Neural progenitor cell (in vitro differentiated cells): ENCODE results near the gene ATG16L2. TPM values are rescaled to one million over a fixed set of nuclear protein-coding genes. Genes with fewer than 3 reads are reported as not detected.
A peak's percentile ranks its signal among the peaks of the same experiment; 100 is the strongest.

Source experiments
- DNase-seq: peaks from one replicate; pipeline ENCODE4 v3.0.0-alpha.2; 2016; ENCODE audit warnings: low spot score
- H2AFZ ChIP-seq: fragments of 200-600 bp; sonication (generic); replicated peaks from 2 replicates; pipeline ENCODE4 v1.6.1; 2016; ENCODE audit warnings: antibody characterized with exemption
- H3F3A ChIP-seq: fragments of 200-600 bp; sonication (generic); 2 replicates; pipeline ENCODE4 v1.6.1; 2016; ENCODE audit warnings: antibody characterized with exemption, low read depth
- H3K27ac ChIP-seq: fragments of 200-600 bp; sonication (generic); 2 replicates; pipeline ENCODE4 v1.5.1; 2016; ENCODE audit warnings: mild to moderate bottlenecking
- H3K27me3 ChIP-seq: fragments of 200-600 bp; sonication (generic); 2 replicates; pipeline ENCODE4 v1.6.1; 2016; ENCODE audit warnings: mild to moderate bottlenecking, moderate library complexity
- H3K36me3 ChIP-seq: fragments of 200-600 bp; sonication (generic); 2 replicates; pipeline ENCODE4 v1.5.1; 2016
- H3K4me1 ChIP-seq: fragments of 200-600 bp; sonication (generic); 2 replicates; pipeline ENCODE4 v1.6.1; 2016; ENCODE audit warnings: mixed run types
- H3K4me2 ChIP-seq: fragments of 200-600 bp; sonication (generic); 2 replicates; pipeline ENCODE4 v1.6.1; 2016
- H3K4me3 ChIP-seq: fragments of 200-600 bp; sonication (generic); 2 replicates; pipeline ENCODE4 v1.5.1; 2016
- H3K79me2 ChIP-seq: fragments of 200-600 bp; sonication (generic); 2 replicates; pipeline ENCODE4 v1.6.1; 2016; ENCODE audit warnings: low read depth
- H3K9ac ChIP-seq: fragments of 200-600 bp; sonication (generic); 2 replicates; pipeline ENCODE4 v1.6.1; 2016
- H3K9me3 ChIP-seq: fragments of 200-600 bp; sonication (generic); 2 replicates; pipeline ENCODE4 v1.5.1; 2016; ENCODE audit warnings: low read depth
- H4K20me1 ChIP-seq: fragments of 200-600 bp; sonication (generic); 2 replicates; pipeline ENCODE4 v1.6.1; 2016; ENCODE audit warnings: low read depth
- H3K27ac Mint-ChIP-seq: 3 replicates; pipeline ENCODE4 v1.8.0; 2021; ENCODE audit warnings: mixed read lengths
- H3K27me3 Mint-ChIP-seq: 2 replicates; pipeline ENCODE4 v1.8.0; 2022; ENCODE audit warnings: low read depth, mild to moderate bottlenecking, inconsistent platforms, moderate library complexity, mixed read lengths; ENCODE audit not compliant: insufficient read depth
- H3K36me3 Mint-ChIP-seq: 3 replicates; pipeline ENCODE4 v1.8.0; 2021; ENCODE audit warnings: mixed read lengths
- H3K4me1 Mint-ChIP-seq: 3 replicates; pipeline ENCODE4 v1.8.0; 2021; ENCODE audit warnings: mixed read lengths
- H3K4me3 Mint-ChIP-seq: 3 replicates; pipeline ENCODE4 v1.8.0; 2021; ENCODE audit warnings: mild to moderate bottlenecking, moderate library complexity, mixed read lengths
- H3K9me3 Mint-ChIP-seq: 3 replicates; pipeline ENCODE4 v1.8.0; 2020; ENCODE audit warnings: mixed read lengths
- CTCF ChIP-seq: fragments of 200-600 bp; sonication (generic); IDR thresholded peaks from 2 replicates; pipeline ENCODE4 v1.5.1; 2017; ENCODE audit warnings: antibody characterized with exemption, mild to moderate bottlenecking
- EZH2 ChIP-seq: fragments of 200-600 bp; sonication (generic); IDR thresholded peaks from 2 replicates; pipeline ENCODE4 v1.6.1; 2017; ENCODE audit warnings: antibody characterized with exemption, mild to moderate bottlenecking, moderate library complexity
- EZH2phosphoT487 ChIP-seq: fragments of 200-600 bp; sonication (generic); IDR thresholded peaks from 2 replicates; pipeline ENCODE4 v1.6.1; 2017; ENCODE audit warnings: antibody characterized with exemption
- total RNA-seq: library from RNA; depleted of rRNA; stranded (reverse); fragments of >200 nt; gene quantifications from 2 replicates; pipeline ENCODE4 v1.2.3, GENCODE V29; 2015; ENCODE audit warnings: low replicate concordance

Gene ATG16L2
- total RNA-seq, 1 donor from 2014 or later, result 20.5 TPM

- Histone ChIP-seq H3K27ac (no peak overlapping the region), H3K27me3 (peaks cover 23% of the 10 kb centered on the region), H2AFZ (no peak overlapping the region), H4K20me1 (peaks cover 7% of the 10 kb centered on the region), H3F3A (no peaks in the 10 kb centered on the region), H3K4me3 (no peak overlapping the region), H3K9ac (no peak overlapping the region), H3K4me2 (no peak overlapping the region), H3K36me3 (no peaks in the 10 kb centered on the region), H3K4me1 (peaks cover 16% of the 10 kb centered on the region), H3K79me2 (no peaks in the 10 kb centered on the region), H3K9me3 (no peaks in the 10 kb centered on the region)
- no peak for TF ChIP-seq EZH2
- no peak for TF ChIP-seq CTCF
- TF ChIP-seq EZH2phosphoT487, result no peak
- peak overlapping the region; percentile 81 for H3K27ac Mint-ChIP-seq
- no peaks in the 10 kb centered on the region for H3K9me3 Mint-ChIP-seq
- H3K27me3 Mint-ChIP-seq, result peaks cover 10% of the 10 kb centered on the region
- no peak overlapping the region for H3K4me3 Mint-ChIP-seq
- no peaks in the 10 kb centered on the region for H3K36me3 Mint-ChIP-seq
- H3K4me1 Mint-ChIP-seq, result peaks cover 25% of the 10 kb centered on the region
- peak; percentile 0 for DNase-seq
These were observed 29.5 kb upstream of the ATG16L2 start for GRCh38 chr11:72784662-72785061.

GRCh38 chr11:72786305-72787215, 27.7 kb upstream of the ATG16L2 start:
- H3K4me2 ChIP-seq, result peak overlapping the region; percentile 45
- H2AFZ ChIP-seq, result no peak overlapping the region
- no peaks in the 10 kb centered on the region for H3K36me3 Mint-ChIP-seq
- H3K79me2 ChIP-seq, result no peaks in the 10 kb centered on the region
- no peak overlapping the region for H3K9ac ChIP-seq
- H3K4me1 Mint-ChIP-seq, result peaks cover 22% of the 10 kb centered on the region
- TF ChIP-seq EZH2 (no peak), EZH2phosphoT487 (no peak), CTCF (no peak)
- no peak overlapping the region for H3K4me3 Mint-ChIP-seq
- H3K9me3 Mint-ChIP-seq, result no peaks in the 10 kb centered on the region
- peaks cover 9% of the 10 kb centered on the region for H3K27me3 Mint-ChIP-seq
- H3K36me3 ChIP-seq, result no peaks in the 10 kb centered on the region
- no peaks in the 10 kb centered on the region for H4K20me1 ChIP-seq
- peak; percentile 0 for DNase-seq
- no peaks in the 10 kb centered on the region for H3F3A ChIP-seq
- H3K4me3 ChIP-seq, result no peak overlapping the region
- no peak overlapping the region for H3K27ac ChIP-seq
- peaks cover 16% of the 10 kb centered on the region for H3K4me1 ChIP-seq
- peak overlapping the region; percentile 57 for H3K27ac Mint-ChIP-seq
- peaks cover 6% of the 10 kb centered on the region for H3K27me3 ChIP-seq
- H3K9me3 ChIP-seq, result no peaks in the 10 kb centered on the region

- Mint-ChIP-seq H3K4me3 (no peak overlapping the region), H3K27me3 (peaks cover 4% of the 10 kb centered on the region)
- H3K27ac ChIP-seq, result no peak overlapping the region
These were observed 26.8 kb upstream of the ATG16L2 start for GRCh38 chr11:72787216-72788104.

More at GRCh38 chr11:72787216-72788104, 26.8 kb upstream of the ATG16L2 start:
- TF ChIP-seq EZH2phosphoT487, result no peak
- TF ChIP-seq CTCF, result peak; percentile 42
- no peak for TF ChIP-seq EZH2
- Histone ChIP-seq H3K79me2 (no peaks in the 10 kb centered on the region), H3K9ac (no peak overlapping the region), H3K4me3 (no peak overlapping the region), H3K9me3 (no peaks in the 10 kb centered on the region), H3F3A (no peaks in the 10 kb centered on the region), H3K27me3 (no peaks in the 10 kb centered on the region), H4K20me1 (no peaks in the 10 kb centered on the region), H3K4me1 (peaks cover 9% of the 10 kb centered on the region), H2AFZ (peak overlapping the region; percentile 79), H3K36me3 (no peaks in the 10 kb centered on the region), H3K4me2 (peak overlapping the region; percentile 45)
- H3K36me3 Mint-ChIP-seq, result no peaks in the 10 kb centered on the region
- no peaks in the 10 kb centered on the region for H3K9me3 Mint-ChIP-seq
- peaks cover 19% of the 10 kb centered on the region for H3K4me1 Mint-ChIP-seq
- DNase-seq, result peak; percentile 70
- peak overlapping the region; percentile 82 for H3K27ac Mint-ChIP-seq
